22Rv1 (cell line): ENCODE results near the gene CLDN10.
A peak's percentile ranks its signal among the peaks of the same experiment; 100 is the strongest.
"Not testable (repeated sequence)": the region's sequence is repeated elsewhere in the genome, so short reads cannot be mapped to it uniquely, and the experiment has no call there.

Experiments
- H3K27ac ChIP-seq: fragments of 450-650 bp; 2 replicates; pipeline ENCODE4 v1.5.1; 2017
- CTCF ChIP-seq: fragments of 450-650 bp; IDR thresholded peaks from 2 replicates; pipeline ENCODE4 v1.5.1; 2017; ENCODE audit warnings: mild to moderate bottlenecking
- ZFX ChIP-seq: fragments of 450-650 bp; IDR thresholded peaks from 2 replicates; pipeline ENCODE4 v1.6.1; 2017; ENCODE audit warnings: antibody characterized with exemption, borderline replicate concordance

The CLDN10 gene

DNA sequence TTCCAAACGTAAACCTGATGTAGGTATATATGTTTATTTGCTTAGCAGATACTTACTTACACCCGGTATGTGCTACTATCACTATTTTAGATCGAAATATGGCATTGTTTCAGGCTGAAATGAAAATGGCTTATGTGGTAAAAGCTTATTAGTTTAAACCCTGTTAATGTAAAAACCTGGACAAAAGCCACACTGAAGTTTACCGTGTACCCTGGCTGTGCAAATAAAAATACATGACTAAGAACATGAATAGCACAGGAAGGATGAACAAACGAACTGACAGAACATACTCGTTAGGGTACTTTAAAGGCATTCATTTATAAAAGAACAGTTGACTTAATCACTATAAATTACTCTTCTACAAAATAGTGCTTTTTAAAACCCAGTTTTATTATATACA, 6.6 kb downstream of the CLDN10 start:
- TF ChIP-seq ZFX (no peak), CTCF (no peak)
- no peak overlapping the region for H3K27ac ChIP-seq

- no peak for TF ChIP-seq CTCF
- no peak for TF ChIP-seq ZFX
- peak overlapping the region; percentile 14; the same call in 1 of the 2 replicates for H3K27ac ChIP-seq
Observed at GRCh38 chr13:95560387-95560786, 7.9 kb downstream of the CLDN10 start.

DNA sequence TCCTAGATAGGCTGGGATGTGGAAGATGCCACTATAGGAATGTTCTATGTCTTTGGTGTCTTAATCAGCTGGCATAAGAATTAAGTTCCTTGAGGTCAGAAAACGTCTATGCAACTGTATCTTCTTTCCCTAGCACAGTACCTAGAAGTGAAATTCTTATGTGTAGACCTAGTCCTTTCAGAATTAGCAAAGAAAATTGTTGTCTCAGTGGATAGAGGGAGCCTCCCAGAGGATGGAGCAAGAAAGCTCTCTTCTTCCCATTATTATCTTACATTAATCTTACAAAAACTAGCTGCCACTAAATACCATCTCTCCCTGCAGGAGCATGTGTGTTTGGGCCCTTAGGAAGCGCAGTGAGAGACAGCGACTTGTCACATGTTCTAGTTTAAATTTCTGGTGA, 11.6 kb downstream of the CLDN10 start:
- TF ChIP-seq ZFX (no peak), CTCF (0 out of 2 replicates have a peak, but pooled peaks have one; percentile 7)

DNA sequence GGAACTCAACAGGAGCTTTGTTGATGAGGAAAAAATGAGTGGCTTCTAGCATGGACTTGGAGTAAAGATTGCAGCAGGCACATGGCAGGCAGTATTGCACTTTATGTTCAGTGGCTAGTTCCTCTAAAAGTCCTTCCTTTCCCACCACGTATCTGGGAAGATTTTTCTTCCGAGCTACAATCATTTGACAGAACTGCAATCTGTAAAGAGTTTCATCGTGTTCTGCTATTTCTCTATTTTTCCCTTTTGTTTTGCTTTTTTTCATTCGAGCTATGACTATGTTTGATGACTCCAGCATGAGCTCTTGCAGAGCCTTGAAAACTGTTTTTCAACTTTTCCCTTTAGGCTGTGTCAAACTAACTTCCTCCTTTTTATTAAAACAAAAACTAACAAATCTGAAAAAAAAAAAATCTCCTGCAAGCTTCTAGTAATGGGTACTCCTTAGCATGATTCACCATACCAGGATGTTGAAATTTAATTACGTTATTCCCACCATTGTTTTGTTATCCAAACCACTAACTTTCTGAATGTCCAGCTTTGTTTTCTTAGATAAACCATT, 12.3 kb downstream of the CLDN10 start:
- H3K27ac ChIP-seq, result no peak overlapping the region
- no peak for TF ChIP-seq ZFX
- no peak for TF ChIP-seq CTCF

More for the DNA sequence above, 11.6 kb downstream of the CLDN10 start:
- H3K27ac ChIP-seq, result no peak overlapping the region

- not testable (repeated sequence) for H3K27ac ChIP-seq
Observed at GRCh38 chr13:95565758-95566157, 13.2 kb downstream of the CLDN10 start.

DNA sequence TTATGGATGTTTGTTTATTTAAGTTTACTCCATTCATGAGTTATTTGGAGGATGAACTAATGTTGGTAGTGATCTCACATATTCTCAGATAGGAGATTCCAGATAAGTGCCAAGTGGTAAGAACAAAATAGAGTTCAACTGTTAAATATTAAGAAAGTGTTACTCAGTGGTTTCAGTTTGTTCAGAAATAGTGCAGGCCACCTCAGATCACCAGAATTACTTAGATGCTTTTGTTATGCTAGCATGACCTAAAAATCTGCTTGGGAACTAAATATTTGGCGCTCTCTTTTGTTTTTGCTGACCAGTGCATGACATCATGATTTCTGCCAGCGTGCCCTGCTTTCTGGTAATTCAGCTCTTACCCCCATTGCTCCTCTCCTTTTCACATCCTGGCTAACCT, 15.6 kb downstream of the CLDN10 start:
- TF ChIP-seq ZFX (no peak), CTCF (no peak)
- H3K27ac ChIP-seq, result no peak overlapping the region

GRCh38 chr13:95570016-95570415, 17.5 kb downstream of the CLDN10 start:
- H3K27ac ChIP-seq, result no peak overlapping the region
- TF ChIP-seq CTCF, result no peak
- TF ChIP-seq ZFX, result no peak

- TF ChIP-seq ZFX (no peak), CTCF (no peak)
- H3K27ac ChIP-seq, result no peak overlapping the region
Observed at GRCh38 chr13:95571941-95572340, 19.4 kb downstream of the CLDN10 start.
